Neuronal stem cell (in vitro differentiated cells): ENCODE measurements around the gene PNRC2.

Source experiments
- DNase-seq: peaks from one replicate; pipeline ENCODE4 v3.0.0-alpha.2; 2013; ENCODE audit warnings: low spot score
- H2AFZ ChIP-seq: one replicate; pipeline ENCODE4 v1.6.1; 2013; ENCODE audit warnings: mild to moderate bottlenecking, low read length, inconsistent platforms
- H2AK5ac ChIP-seq: 2 replicates; pipeline ENCODE4 v1.6.1; 2013; ENCODE audit warnings: low read depth, mild to moderate bottlenecking, inconsistent platforms, low read length, moderate library complexity, mixed read lengths
- H2BK120ac ChIP-seq: 2 replicates; pipeline ENCODE4 v1.6.1; 2013; ENCODE audit warnings: low read depth, mild to moderate bottlenecking, inconsistent platforms, low read length, moderate library complexity, mixed read lengths
- H2BK12ac ChIP-seq: one replicate; pipeline ENCODE4 v1.6.1; 2013; ENCODE audit warnings: low read length, inconsistent platforms
- H2BK15ac ChIP-seq: 2 replicates; pipeline ENCODE4 v1.6.1; 2013; ENCODE audit warnings: mild to moderate bottlenecking, low read length, inconsistent platforms, mixed read lengths
- H2BK5ac ChIP-seq: one replicate; pipeline ENCODE4 v1.6.1; 2013; ENCODE audit warnings: inconsistent platforms, mild to moderate bottlenecking, low read length, moderate library complexity
- H3K14ac ChIP-seq: one replicate; pipeline ENCODE4 v1.6.1; 2013; ENCODE audit warnings: low read length, inconsistent platforms
- H3K18ac ChIP-seq: 2 replicates; pipeline ENCODE4 v1.6.1; 2013; ENCODE audit warnings: low read length, inconsistent platforms
- H3K23ac ChIP-seq: 2 replicates; pipeline ENCODE4 v1.6.1; 2013; ENCODE audit warnings: low read depth, mild to moderate bottlenecking, mixed read lengths, low read length, inconsistent platforms; ENCODE audit not compliant: poor library complexity
- H3K27ac ChIP-seq: replicated peaks from 3 replicates; pipeline ENCODE4 v1.5.1; 2013; ENCODE audit warnings: low read length, inconsistent platforms
- H3K27me3 ChIP-seq, 3 experiments: 2 replicates each; pipeline ENCODE4 v1.6.1; 2013; ENCODE audit warnings: low read length in 3 of 3, mild to moderate bottlenecking in 2 of 3, inconsistent platforms in 1 of 3, low read depth in 1 of 3, mixed read lengths in 1 of 3, moderate library complexity in 1 of 3; ENCODE audit not compliant: control insufficient read depth in 3 of 3, insufficient read depth in 3 of 3
- H3K36me3 ChIP-seq, 2 donors: replicated peaks in 1 of 2; 2 replicates each; pipeline ENCODE4 v1.6.1; 2013; ENCODE audit warnings: low read length in 2 of 2; ENCODE audit not compliant: control insufficient read depth in 2 of 2, insufficient read depth in 2 of 2
- H3K4ac ChIP-seq: 2 replicates; pipeline ENCODE4 v1.6.1; 2013; ENCODE audit warnings: inconsistent platforms, mild to moderate bottlenecking, low read length, moderate library complexity
- H3K4me1 ChIP-seq, 2 donors: 1 replicate in 1 of 2; 2 replicates in 1 of 2; pipeline ENCODE4 v1.6.1; 2013; ENCODE audit warnings: low read length in 2 of 2, low read depth in 1 of 2; ENCODE audit not compliant: control insufficient read depth in 2 of 2, insufficient read depth in 1 of 2
- H3K4me2 ChIP-seq: one replicate; pipeline ENCODE4 v1.6.1; 2013; ENCODE audit warnings: mild to moderate bottlenecking, low read length, inconsistent platforms; ENCODE audit not compliant: insufficient read depth, poor library complexity, severe bottlenecking
- H3K4me3 ChIP-seq, 2 donors: 2 replicates each; pipeline ENCODE4 v1.5.1; 2013; ENCODE audit warnings: low read length in 2 of 2, mild to moderate bottlenecking in 2 of 2, inconsistent platforms in 1 of 2, moderate library complexity in 1 of 2
- H3K79me1 ChIP-seq: one replicate; pipeline ENCODE4 v1.6.1; 2013; ENCODE audit warnings: low read depth, mild to moderate bottlenecking, inconsistent platforms, low read length, moderate library complexity
- H3K9ac ChIP-seq: one replicate; pipeline ENCODE4 v1.6.1; 2013; ENCODE audit warnings: mild to moderate bottlenecking, low read depth, low read length, inconsistent platforms; ENCODE audit not compliant: poor library complexity
- H3K9me3 ChIP-seq, 2 donors: replicated peaks in 1 of 2; 2 replicates each; pipeline versions ENCODE3 to v1.6.1; 2013; ENCODE audit warnings: low read length in 2 of 2, mild to moderate bottlenecking in 2 of 2, inconsistent platforms in 1 of 2, low read depth in 1 of 2, mixed read lengths in 1 of 2, moderate library complexity in 1 of 2; ENCODE audit not compliant: control insufficient read depth in 2 of 2, insufficient read depth in 1 of 2
- H4K8ac ChIP-seq: one replicate; pipeline ENCODE4 v1.6.1; 2013; ENCODE audit warnings: low read depth, mild to moderate bottlenecking, inconsistent platforms, low read length, moderate library complexity
- H4K91ac ChIP-seq: one replicate; pipeline ENCODE4 v1.6.1; 2013; ENCODE audit warnings: low read length, low read depth, mild to moderate bottlenecking, inconsistent platforms; ENCODE audit not compliant: poor library complexity
- WGBS, 2 donors: extraction: QIAGEN DNeasy Blood & Tissue Kit; methylation state at CpG; one replicate each; pipeline ENCODE4 v1.1.7; 2013; ENCODE audit warnings: missing lambda C conversion rate in 2 of 2, mixed read lengths in 1 of 2; ENCODE audit not compliant: insufficient read length in 2 of 2, insufficient replicate concordance in 1 of 2; ENCODE audit errors: extremely low coverage in 2 of 2; 5-methylcytosine and 5-hydroxymethylcytosine counted together

Gene PNRC2

DNA sequence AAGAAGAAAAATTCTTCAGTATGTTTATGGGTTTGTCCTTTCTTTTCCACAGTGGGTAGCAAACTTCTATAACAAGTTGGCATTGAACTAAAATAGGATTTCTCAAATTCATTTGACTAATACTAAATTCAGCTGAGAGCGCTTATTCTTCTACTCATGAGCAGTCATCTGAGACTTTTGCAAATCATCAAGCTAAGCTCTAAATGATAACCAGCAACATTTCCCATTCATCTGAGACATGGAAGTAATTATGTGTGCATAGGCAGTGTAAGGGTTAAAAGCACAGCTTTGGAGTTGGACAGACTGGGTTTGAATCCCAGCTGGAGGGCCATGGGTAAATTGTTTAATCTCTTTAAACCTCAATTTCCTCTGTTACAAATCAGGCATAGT is 28.1 kb upstream of the PNRC2 start:
- H3K4me1 ChIP-seq: peaks cover 0 to 4% of the 10 kb centered on the region in 2 donors
- no peak overlapping the region for H2BK120ac ChIP-seq
- no peak overlapping the region for H3K14ac ChIP-seq
- H3K79me1 ChIP-seq: no peaks in the 10 kb centered on the region
- no peak overlapping the region for H3K23ac ChIP-seq
- H4K91ac ChIP-seq: no peak overlapping the region
- no peak overlapping the region for H3K9ac ChIP-seq
- H2AFZ ChIP-seq: peak overlapping the region; percentile 17
- no peak overlapping the region for H3K4me3 ChIP-seq
- no peaks in the 10 kb centered on the region for H3K36me3 ChIP-seq
- H3K27ac ChIP-seq: peak overlapping the region; percentile 52
- H3K18ac ChIP-seq: no peak overlapping the region
- no peak overlapping the region for H2BK5ac ChIP-seq
- H3K4me2 ChIP-seq: no peak overlapping the region
- H2BK15ac ChIP-seq: no peak overlapping the region
- no CpG with 5 or more reads among the region's 1 CpG for WGBS, 2 donors
- no peak overlapping the region for H3K4ac ChIP-seq
- no peak for DNase-seq
- H2AK5ac ChIP-seq: no peak overlapping the region
- H3K9me3 ChIP-seq: no peaks in the 10 kb centered on the region
- H4K8ac ChIP-seq: no peak overlapping the region
- H2BK12ac ChIP-seq: no peak overlapping the region
- H3K27me3 ChIP-seq: no peaks in the 10 kb centered on the region

DNA sequence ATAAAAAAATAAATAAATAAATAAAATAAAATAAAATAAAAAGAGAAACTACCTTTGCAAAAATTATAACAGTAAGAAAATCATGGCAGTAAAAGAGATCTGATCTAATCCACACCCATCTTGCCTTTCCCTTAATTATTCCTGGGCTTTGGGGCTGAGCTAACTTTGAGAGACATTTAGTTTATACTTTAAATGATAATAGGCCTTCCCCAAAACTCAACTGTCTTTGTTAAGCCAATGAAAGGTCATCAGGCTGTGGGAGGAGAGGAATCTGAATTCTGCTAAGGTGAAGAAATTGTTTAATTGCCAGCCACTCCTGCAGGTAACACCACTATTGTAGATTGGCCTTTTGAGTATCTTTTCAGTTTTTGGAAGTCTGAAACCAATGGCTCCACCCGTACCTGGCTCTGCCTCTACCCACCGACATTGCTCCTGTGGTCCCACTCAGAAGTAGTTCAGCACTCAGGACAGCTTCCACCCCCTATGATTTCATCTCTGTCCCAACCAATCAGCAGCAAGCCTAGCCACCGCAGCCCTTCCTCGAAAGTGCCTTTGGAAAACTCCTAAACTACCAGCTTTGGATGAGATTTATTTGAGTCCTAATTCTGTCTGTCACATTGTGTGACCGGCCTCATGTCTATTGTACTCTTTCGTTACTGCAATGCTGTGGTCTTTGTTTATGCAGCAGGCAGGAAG is 23.0 kb upstream of the PNRC2 start:
- Histone ChIP-seq H3K36me3 (no peaks in the 10 kb centered on the region), H2BK5ac (no peak overlapping the region), H3K79me1 (no peaks in the 10 kb centered on the region), H3K9me3 (no peaks in the 10 kb centered on the region), H2BK12ac (no peak overlapping the region), H4K8ac (no peak overlapping the region), H4K91ac (no peak overlapping the region), H3K4me1 (peaks cover 0 to 2% of the 10 kb centered on the region in 2 donors), H3K14ac (no peak overlapping the region), H3K9ac (no peak overlapping the region), H2AFZ (no peak overlapping the region), H3K27me3 (no peaks in the 10 kb centered on the region), H2BK120ac (no peak overlapping the region), H3K4me2 (no peak overlapping the region), H3K18ac (no peak overlapping the region), H3K4me3 (no peak overlapping the region), H2AK5ac (no peak overlapping the region), H2BK15ac (no peak overlapping the region), H3K4ac (no peak overlapping the region), H3K23ac (no peak overlapping the region), H3K27ac (no peak overlapping the region)
- no peak for DNase-seq
- WGBS, 2 donors: no CpG with 5 or more reads among the region's 6 CpGs

DNA sequence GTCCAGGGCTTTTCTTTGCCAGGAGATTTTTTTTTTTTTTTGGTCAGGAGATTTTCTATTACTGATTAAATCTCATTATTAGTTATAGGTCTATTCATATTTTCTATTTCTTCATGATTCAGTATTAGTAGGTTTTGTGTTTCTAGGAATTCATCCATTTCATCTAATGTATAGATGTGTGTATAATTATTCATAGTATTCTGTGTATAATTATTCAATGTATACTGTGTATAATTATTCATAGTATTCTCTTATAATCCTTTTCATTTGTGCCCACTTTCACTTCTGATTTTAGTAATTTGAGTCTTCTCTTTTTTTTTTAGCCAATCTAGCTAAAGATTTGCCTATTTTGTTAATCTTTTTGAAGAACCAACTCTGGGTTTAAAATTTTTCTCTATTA is 12.3 kb upstream of the PNRC2 start:
- no peak overlapping the region for H2AFZ ChIP-seq
- no peaks in the 10 kb centered on the region for H3K36me3 ChIP-seq
- no peak overlapping the region for H4K8ac ChIP-seq
- H3K27ac ChIP-seq: no peak overlapping the region
- no peak overlapping the region for H3K4me3 ChIP-seq
- no peak overlapping the region for H2BK15ac ChIP-seq
- H2AK5ac ChIP-seq: no peak overlapping the region
- no peak overlapping the region for H3K14ac ChIP-seq
- DNase-seq: no peak
- H3K79me1 ChIP-seq: no peaks in the 10 kb centered on the region
- H2BK5ac ChIP-seq: no peak overlapping the region
- no peak overlapping the region for H3K9ac ChIP-seq
- no peaks in the 10 kb centered on the region for H3K27me3 ChIP-seq
- H3K9me3 ChIP-seq: peaks cover 1 to 5% of the 10 kb centered on the region in 2 donors
- H3K23ac ChIP-seq: no peak overlapping the region
- H3K18ac ChIP-seq: no peak overlapping the region
- no peak overlapping the region for H3K4me2 ChIP-seq
- H3K4ac ChIP-seq: no peak overlapping the region
- H3K4me1 ChIP-seq: peaks cover 2 to 5% of the 10 kb centered on the region in 2 donors
- no peak overlapping the region for H4K91ac ChIP-seq
- no peak overlapping the region for H2BK120ac ChIP-seq
- H2BK12ac ChIP-seq: no peak overlapping the region

DNA sequence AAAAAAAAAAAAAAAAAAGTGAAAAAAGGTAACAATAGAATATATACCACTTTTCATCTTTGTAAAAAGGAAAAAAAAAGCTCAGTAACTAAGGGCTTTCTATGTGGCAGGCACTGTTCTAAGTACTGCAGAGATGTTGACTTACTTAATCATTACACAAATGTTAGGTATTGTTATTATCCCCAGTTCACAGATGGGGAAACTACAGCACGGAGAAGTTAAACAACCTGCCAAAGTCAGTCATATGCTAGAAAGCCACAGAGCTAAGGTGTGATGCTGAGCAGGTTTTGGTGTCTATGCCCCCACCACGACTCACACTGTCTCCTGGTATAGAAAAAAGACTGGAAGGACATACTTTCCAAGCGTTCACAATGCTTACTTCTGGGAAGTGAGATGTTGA is 6.6 kb upstream of the PNRC2 start:
- H3K23ac ChIP-seq: no peak overlapping the region
- no peak overlapping the region for H2BK120ac ChIP-seq
- H3K9me3 ChIP-seq: peaks cover 0 to 1% of the 10 kb centered on the region in 2 donors
- H3K36me3 ChIP-seq: no peaks in the 10 kb centered on the region
- peaks cover 2 to 5% of the 10 kb centered on the region in 2 donors for H3K4me1 ChIP-seq
- H2BK15ac ChIP-seq: no peak overlapping the region
- H3K27me3 ChIP-seq: no peaks in the 10 kb centered on the region
- no peak overlapping the region for H4K8ac ChIP-seq
- H2BK5ac ChIP-seq: no peak overlapping the region
- no peak overlapping the region for H3K9ac ChIP-seq
- H2AK5ac ChIP-seq: no peak overlapping the region
- no CpG with 5 or more reads among the region's 3 CpGs for WGBS, 2 donors
- no peak overlapping the region for H3K14ac ChIP-seq
- H4K91ac ChIP-seq: no peak overlapping the region
- no peak overlapping the region for H3K18ac ChIP-seq
- no peaks in the 10 kb centered on the region for H3K79me1 ChIP-seq
- H2BK12ac ChIP-seq: no peak overlapping the region
- H3K4me2 ChIP-seq: no peak overlapping the region
- no peak overlapping the region for H3K4ac ChIP-seq
- H3K4me3 ChIP-seq: no peak overlapping the region
- H3K27ac ChIP-seq: no peak overlapping the region
- DNase-seq: no peak
- H2AFZ ChIP-seq: no peak overlapping the region
